GM18499 (cell line): ENCODE results near the gene UBTD1.
"Not testable (repeated sequence)": the region's sequence is repeated elsewhere in the genome, so short reads cannot be mapped to it uniquely, and the experiment has no call there.

Source experiments
- ATAC-seq: cut with Tn5 transposase; IDR thresholded peaks from one replicate; pipeline ENCODE4 v1.9.1; 2021; ENCODE audit warnings: moderate number of reproducible peaks; ENCODE audit not compliant: insufficient read depth, unreplicated experiment

UBTD1 gene, protein sequence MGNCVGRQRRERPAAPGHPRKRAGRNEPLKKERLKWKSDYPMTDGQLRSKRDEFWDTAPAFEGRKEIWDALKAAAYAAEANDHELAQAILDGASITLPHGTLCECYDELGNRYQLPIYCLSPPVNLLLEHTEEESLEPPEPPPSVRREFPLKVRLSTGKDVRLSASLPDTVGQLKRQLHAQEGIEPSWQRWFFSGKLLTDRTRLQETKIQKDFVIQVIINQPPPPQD

DNA sequence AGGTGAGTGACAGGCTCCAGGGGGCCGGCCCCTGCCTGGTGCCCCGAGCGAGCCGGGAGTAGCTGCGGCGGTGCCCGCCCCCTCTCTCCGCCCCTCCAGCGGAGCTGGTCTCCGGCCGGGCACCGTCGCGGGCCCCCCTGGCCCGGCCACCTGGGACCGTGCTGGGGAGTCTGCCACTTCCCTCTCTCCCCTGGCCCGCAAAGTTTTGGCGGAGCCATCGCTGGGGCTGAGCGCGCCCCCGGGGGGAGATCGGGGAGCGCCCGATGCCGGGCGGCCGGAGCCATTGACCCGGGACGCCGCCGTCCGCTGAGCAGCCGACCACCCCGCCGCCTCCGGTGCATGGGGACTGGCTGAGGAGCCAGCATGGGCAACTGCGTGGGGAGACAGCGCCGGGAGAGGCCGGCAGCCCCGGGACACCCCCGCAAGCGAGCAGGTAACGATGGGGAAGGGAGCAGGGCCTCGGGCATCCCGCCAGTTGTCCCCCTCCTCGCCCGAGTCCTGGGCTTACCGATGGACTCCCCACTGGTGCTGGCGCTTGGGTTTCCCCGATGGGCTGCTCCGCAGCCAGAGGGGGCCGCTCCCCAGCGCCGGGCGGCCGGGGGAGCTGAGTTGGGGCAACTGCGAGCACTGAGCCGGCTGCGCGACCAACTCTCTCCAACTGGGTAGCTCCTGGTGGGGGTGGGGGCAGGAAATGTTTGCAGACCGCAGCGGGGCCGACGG lies at the start of gene UBTD1:
TSS of gene UBTD1 (plus strand) at position 84 of the 720 bp plus-strand sequence. CDS start at position 364, 280 bp downstream.
- no peak for ATAC-seq

DNA sequence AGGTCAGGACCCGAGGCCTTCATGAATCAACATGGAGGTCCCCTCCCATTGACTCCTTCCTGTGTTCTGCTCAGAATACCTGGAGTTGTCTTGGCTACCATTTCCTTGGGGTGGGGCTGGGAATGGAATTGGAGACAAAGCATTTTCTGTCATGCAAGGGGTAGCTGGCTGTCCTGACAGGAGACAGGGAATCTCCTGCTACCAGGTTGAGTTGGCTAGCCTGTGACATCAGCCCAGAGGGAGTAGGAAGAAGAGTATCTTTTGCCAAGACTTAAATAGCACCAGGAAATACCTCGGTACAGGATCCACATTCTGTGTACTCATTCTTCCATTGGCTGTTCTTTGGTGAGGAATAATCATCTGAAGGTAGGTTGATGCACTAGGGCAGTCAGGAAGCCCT lies 47.9 kb upstream of the UBTD1 start:
- no peak for ATAC-seq

DNA sequence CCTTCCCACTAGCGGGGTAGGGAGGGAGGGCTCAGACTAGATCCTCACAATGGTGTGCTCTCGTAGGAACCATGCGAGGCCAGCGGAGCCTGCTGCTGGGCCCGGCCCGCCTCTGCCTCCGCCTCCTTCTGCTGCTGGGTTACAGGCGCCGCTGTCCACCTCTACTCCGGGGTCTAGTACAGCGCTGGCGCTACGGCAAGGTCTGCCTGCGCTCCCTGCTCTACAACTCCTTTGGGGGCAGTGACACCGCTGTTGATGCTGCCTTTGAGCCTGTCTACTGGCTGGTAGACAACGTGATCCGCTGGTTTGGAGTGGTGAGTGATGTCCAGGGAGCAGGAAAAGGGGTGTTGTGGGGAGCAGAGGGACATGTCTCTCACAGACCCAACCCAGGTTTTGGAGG lies 47.1 kb upstream of the UBTD1 start:
- no peak for ATAC-seq

DNA sequence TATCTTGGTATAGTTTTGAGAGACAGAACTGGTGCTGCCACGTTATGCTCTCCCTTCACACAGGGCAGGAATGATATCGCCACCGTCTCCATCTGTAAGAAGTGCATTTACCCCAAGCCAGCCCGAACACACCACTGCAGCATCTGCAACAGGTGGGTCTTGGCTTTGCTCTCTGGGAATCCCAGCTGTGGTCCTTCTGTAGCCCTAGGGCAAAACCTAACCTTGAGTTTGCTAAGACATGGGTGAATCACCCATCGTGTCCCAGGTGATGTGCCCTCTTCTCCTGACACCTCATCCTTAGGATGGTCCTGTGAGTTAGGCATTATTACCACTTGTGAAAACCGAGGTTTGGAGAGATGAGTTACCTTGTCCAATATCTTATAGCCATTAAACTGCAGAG lies 46.4 kb upstream of the UBTD1 start:
- no peak for ATAC-seq

DNA sequence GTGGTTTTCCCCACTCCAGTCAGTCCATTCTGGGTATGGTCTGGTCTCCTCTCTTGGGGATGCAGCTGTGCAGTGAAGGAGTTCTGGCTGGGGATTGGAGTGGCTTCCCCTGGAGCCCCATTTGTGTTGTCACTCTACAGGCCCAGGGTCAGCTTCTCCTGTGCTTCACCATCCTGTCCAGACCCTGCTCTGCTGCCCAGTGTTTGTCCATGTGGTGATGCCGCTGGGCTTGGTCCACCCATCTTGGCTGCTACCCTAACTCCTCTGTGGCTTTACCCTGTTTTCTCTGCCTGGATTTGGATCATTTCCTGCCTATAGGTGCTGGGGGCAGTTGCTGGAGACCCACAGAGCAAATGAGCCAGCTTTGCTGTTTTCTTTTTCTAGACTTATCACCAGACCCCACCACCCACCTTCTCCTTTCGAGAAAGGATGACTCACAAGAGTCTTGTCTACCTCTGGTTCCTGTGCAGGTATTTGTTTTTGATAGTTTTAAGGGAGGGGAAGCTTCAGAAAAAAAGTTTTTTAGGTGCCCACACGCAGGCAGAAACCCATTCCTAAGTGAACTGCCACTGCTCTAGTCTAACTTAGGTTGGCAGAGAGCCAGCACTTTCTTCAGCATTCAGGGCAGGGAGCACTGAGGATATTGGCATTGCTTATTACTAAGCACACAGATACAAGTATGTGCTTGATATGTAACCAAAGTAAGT lies 44.2 kb upstream of the UBTD1 start:
- ATAC-seq, result no peak

DNA sequence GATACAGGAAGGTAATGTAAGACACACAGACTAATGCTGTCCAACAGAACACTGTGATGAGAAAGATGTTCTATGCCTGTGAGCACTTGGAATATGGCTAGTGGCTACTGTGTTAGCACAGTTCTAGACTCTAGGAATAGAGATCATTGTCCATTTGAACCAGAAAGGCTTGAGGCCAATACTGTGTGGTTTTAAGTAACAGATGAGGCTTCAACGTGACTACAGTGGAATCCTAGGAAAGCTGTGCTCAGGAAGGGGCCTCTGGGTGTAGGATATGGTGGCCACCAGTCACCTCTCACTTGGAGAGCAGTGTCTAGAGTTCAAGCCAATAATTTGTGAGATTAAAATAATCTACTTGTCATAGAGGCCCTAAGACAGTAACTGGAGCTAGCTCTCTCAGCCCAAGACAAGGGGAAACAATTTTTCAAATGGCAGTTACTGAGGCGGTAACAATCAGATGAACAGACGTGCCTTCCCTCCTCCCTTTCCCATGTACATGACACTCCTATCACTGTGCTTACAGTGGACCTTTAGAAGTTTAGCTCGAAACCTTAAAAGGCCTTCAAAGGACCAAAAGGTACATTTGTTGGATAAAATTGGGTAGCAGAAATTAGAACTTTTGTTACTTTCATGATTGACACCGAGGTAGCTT lies 42.6 kb upstream of the UBTD1 start:
- no peak for ATAC-seq

DNA sequence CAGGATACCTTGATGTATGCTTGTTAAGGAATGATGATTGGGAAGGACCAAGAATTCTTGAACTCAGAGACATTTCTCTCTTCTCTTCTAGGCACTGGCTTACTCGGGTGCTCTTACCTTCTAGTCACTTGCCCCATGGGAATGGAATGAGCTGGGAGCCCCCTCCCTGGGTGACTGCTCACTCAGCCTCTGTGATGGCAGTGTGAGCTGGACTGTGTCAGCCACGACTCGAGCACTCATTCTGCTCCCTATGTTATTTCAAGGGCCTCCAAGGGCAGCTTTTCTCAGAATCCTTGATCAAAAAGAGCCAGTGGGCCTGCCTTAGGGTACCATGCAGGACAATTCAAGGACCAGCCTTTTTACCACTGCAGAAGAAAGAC lies 42.0 kb upstream of the UBTD1 start:
- no peak for ATAC-seq

DNA sequence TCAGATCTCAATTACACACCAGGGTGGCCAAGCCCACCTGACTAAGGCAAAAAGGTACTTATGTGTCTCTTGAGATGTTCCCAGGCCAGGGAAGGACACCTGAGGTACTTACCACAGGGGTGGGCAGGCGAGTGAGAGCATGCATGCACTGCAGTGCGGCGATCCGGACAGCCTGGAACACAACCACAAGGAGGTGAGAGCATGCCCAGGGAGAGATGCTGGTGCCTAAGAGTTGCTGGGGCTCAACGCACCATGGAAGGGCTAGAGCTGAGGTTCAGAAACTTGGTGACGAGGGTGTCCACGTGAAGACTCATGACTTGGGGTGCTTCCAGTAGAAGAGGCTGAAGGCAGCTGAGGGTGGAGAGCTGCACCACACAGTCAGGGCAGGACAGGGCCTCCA lies 39.6 kb upstream of the UBTD1 start:
- ATAC-seq, result no peak

DNA sequence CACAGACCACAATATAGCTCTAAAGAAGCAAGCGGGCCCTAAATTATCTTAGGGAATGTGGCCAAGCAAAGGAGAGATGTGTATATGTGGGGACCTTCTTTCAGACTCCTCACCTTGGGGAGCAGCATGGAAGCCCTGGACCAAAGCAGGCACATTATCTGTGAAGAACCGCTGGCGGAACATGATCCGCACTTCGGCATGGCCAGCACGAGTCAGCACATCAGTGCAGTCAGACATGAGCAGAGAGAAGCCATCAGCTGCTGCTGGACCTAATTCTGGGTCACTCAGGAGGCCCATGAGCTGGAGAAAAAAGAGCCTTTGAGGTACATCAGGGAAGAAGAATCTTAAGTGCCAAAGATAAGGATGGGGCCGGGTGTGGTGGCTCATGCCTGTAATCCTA lies 38.8 kb upstream of the UBTD1 start:
- ATAC-seq, result no peak

DNA sequence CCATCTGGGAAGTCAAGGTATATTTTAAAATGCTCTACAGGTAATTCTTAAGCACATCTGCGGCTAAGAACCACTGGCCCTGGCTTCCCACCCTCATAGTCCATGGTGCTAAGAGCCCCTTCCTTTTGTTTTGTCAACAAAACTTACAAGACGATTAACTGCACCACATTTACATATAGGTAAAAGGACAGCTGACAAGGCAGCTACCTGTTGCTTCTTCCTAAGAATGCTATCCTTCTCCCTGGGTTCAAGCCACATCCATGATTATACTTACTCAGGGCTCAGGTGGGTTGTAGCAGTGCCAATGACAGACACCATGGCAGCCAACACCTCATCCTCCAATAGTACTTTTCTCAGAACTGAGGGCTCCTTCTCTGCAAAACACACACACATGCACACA lies 36.4 kb upstream of the UBTD1 start:
- no peak for ATAC-seq

DNA sequence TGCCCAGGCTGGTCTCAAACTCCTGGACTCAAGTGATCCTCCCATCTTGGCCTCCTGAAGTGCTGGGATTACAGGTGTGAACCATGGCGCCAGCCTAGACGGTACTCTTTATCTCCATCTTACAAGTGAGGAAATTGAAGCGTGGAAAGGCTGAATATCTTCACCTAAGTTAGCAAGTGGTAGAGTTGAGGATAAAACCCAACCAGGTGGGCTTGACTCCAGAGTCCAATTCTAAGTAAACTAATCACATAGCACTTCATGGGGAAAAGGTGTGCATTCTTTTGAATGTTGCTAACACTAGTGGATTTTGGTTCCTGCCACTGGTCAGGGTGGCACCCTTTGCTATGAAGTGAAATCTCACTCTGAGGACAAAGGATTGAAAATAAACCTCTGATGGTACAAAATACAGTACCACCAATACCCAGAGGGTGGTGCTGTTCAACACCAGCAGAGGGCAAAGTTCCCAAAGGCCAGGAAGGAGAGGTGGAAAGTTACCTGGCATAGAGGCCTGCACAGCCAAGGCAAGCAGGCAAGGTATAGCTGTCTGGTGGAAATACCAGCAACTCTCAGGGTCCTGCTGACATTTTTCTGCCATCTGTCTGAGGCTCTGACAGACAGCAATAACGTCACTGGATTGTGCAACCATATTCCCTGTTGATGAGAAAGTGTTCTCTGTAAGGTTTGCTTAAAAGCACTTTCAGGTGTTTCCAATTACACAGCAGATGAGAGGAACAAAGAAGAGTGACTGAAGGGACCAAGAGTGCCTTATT lies 35.2 kb upstream of the UBTD1 start:
- ATAC-seq, result no peak

DNA sequence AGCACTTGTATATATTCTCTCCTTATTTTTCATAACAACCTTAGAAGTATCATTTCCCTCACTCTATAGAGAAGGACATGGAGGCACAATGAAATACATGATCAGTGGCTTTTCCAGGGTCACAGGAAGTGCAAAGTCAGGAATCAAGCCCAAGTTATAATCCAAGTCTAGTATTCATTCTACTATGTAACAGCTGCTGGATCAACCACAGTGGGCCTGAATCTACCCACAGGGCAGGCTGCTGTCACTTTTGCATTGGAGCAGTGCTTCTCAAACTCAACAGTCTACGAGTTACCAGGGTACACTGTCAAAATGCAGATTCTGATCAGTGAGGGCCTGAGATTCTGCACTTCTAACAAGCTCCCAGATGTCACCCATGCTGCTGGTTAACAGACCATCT lies 34.5 kb upstream of the UBTD1 start:
- no peak for ATAC-seq

DNA sequence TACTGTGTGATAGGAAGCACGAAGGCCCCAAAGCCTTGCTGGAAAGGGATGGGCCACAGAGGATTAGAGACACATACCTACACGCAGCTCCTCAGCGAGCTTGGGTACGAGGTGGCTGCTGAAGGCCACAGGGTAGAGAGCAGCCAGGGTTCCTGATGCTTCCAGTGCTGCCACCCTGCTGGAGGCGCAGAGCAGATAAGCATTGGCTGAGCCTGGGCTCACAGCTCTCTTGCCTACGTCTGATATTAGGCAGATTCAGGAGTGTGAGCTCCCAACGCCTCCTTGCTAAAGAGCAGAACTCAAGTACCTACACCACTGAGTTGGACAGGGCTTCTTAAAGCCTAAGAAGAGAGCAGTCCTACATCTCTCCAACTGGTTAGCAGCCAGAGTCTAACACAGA lies 32.7 kb upstream of the UBTD1 start:
- ATAC-seq, result no peak

DNA sequence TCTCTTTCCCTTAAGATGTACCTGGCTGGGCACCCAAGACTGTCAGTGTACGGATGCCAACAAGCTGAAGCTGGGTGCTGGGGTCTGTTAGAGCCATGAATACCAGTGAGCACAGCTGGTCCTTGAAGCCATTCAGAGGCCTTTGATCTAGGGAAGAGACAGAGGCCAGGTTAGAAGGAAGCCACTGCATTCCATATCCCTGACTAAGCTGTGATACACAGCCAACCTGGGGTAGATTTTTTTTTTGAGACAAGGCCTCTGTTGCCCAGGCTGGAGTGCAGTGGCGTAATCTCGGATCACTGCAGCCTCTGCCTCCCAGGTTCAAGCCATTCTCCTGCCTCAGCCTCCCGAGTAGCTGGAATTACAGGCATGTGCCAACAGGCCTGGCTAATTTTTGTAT lies 32.0 kb upstream of the UBTD1 start:
- no peak for ATAC-seq

DNA sequence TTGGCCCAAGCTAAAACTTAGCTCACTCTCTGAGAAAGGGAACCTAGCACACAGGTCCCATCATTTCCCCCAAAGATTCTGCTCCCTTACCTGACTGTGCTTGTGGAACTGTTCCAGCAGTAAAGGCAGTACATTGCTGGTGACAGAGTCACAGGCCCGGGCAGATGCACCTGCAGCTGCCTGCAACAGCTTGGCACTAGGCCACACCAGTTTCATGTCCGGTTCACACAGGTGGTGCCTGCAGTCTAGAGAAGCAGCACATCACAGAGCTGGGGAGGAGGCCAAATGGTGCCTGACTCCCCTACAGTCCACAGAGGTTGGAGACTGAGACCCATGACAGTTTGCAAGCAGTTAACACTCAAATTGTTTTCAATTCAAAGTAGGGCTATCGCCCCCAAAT lies 30.6 kb upstream of the UBTD1 start:
- ATAC-seq, result no peak

DNA sequence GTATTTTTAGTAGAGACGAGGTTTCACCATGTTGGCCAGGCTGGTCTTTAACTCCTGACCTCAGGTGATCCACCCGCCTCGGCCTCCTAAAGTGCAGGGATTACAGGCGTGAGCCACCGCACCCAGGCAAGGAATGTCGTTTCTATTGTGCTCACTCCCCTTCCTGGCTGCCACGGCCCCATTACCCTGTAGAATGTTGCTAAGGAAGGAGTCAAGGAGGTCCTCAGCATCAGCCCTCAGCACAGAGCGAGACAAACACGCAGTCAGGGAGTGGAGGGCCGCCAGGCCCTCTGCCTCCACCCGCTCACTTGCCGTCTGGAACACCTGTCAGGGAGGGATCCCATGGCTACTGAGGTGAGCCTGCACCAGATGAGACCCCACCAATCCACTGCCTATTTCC lies 29.9 kb upstream of the UBTD1 start:
- ATAC-seq, result not testable (repeated sequence)

DNA sequence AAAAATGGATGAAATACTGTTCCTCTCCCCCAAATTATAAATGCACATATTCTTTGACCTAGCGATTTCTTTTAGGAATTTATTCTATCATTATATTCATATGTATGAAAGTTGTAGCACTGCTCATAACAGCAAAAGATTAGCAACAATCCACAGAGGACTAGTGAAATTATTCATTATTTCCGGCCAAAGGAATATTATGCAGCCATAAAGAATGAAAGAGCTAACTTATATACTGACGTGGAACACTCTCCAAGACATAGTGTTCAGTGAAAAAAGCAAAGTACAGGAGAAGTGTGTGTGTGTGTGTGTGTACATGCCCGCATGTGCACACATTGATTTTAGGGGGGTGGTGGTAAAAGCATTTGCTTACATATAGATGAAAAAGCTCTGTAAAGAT lies 23.8 kb upstream of the UBTD1 start:
- ATAC-seq, result no peak

DNA sequence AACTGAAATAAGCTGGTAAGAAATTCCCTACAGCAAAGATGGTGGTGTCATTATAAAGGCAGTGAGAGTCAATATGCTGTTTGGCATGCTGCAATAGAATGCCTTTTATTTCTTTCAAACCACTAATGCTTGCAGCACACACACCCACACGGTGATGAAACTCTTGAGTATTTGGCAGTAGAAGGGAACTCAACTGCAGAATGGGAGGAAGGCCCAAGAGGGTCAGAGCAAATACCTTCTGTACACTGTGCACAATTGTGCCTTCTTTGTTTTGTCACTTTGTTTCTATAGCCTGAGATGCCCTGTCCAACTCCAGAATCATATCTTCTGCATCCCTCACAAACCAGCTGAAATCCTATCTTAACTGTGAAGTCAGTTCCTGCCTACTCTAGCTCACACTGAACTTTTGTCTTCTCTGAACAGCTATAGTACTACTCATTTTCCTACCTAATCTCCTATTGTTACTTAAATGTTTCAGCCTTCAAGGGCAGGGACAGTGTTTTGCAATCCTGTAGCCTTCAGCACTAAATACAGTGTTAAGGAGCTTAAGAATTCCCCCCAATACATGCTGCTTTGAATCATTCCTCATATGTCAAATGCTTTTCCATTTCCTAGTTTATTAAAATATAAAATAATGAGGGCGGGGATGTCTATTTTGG lies 22.7 kb upstream of the UBTD1 start:
- ATAC-seq, result no peak

DNA sequence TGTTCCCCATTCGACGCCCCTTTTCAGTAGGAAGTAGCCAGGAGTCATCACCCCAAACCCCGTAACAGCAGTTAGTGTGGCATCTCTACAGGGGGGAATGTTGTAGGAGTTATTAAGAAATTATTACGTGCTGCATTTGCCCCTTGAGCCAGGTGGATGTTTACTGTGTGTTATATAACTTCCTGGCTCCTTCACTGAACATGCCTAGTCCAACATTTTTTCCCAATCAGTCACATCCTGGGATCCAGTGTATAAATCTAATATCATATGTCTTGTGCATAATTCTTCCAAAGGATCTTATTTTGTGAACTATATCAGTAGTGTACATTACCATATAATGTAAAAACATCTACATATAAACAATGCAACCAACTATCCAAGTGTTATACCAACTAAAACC lies 19.3 kb upstream of the UBTD1 start:
- not testable (repeated sequence) for ATAC-seq

DNA sequence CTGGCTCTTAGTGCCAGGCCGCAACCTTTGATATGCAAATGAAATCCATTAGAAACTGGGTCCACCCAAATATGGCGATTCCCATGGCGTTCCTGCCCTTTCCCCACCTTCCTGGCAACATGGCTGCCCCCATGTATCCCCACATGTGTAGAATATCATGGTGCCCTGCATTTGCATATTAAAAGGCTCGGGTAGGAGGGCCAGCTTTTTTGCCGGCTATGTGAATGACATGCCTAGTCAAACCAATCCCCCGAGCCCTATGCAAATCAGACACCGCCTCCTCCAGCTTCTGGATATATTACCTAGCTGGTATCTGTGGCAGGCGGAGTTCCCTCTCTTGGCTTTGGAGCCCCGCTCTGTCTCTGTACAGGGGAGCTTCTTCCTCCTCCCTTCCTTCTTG lies 18.8 kb upstream of the UBTD1 start:
- no peak for ATAC-seq
